GM18508 (cell line): Measurements from ENCODE around the gene ZNF214.
"Not testable (repeated sequence)": the region's sequence is repeated elsewhere in the genome, so short reads cannot be mapped to it uniquely, and the experiment has no call there.

Source experiments
- ATAC-seq: cut with Tn5 transposase; IDR thresholded peaks from one replicate; pipeline ENCODE4 v1.9.1; 2021; ENCODE audit warnings: moderate number of reproducible peaks; ENCODE audit not compliant: insufficient read depth, unreplicated experiment

The ZNF214 gene

GRCh38 chr11:6991227-6991626 is 28.9 kb downstream of the ZNF214 start:
- no peak for ATAC-seq

GRCh38 chr11:6988506-6988905 is 31.6 kb downstream of the ZNF214 start:
- ATAC-seq, result no peak

GRCh38 chr11:6986487-6986886 is 33.7 kb downstream of the ZNF214 start:
- no peak for ATAC-seq

GRCh38 chr11:6979365-6979764 is 40.8 kb downstream of the ZNF214 start:
- ATAC-seq, result no peak

GRCh38 chr11:6969854-6970253 is 50.3 kb downstream of the ZNF214 start:
- not testable (repeated sequence) for ATAC-seq

GRCh38 chr11:6968816-6969215 is 51.3 kb downstream of the ZNF214 start:
- no peak for ATAC-seq

- ATAC-seq, result no peak
Measured at GRCh38 chr11:6962673-6963072, 57.5 kb downstream of the ZNF214 start.

- no peak for ATAC-seq
Measured at GRCh38 chr11:6962141-6962540, 58.0 kb downstream of the ZNF214 start.

- ATAC-seq, result not testable (repeated sequence)
Measured at GRCh38 chr11:6954248-6954647, 65.9 kb downstream of the ZNF214 start.
